Measurements from ENCODE around the gene HOXB9. TPM values are rescaled to one million over a fixed set of nuclear protein-coding genes. Genes with fewer than 3 reads are reported as not detected.
A peak's percentile ranks its signal among the peaks of the same experiment; 100 is the strongest.

The HOXB9 gene
- polyA plus RNA-seq, 3 donors = not detected

- Histone ChIP-seq H3K4me3 (replicated peaks in 1 of 3; ENCODE audit: low read depth in 2 of 3, low read length in 3 of 3) (no peak overlapping the region), H4K20me1 (ENCODE audit: insufficient read depth, low read length) (no peaks in the 10 kb centered on the region), H3K9ac (ENCODE audit: insufficient read depth, low read length, poor library complexity, severe bottlenecking) (no peak overlapping the region), H3K9me3 (replicated peaks in 1 of 2; ENCODE audit: control insufficient read depth in 1 of 2, insufficient read depth in 1 of 2, low read length in 2 of 2) (peaks cover 0 to 8% of the 10 kb centered on the region in 2 donors), H2AFZ (ENCODE audit: insufficient read depth, low read depth, low read length, poor library complexity, severe bottlenecking) (no peak overlapping the region), H3K27me3 (ENCODE audit: control insufficient read depth in 2 of 2, insufficient read depth in 2 of 2, low read length in 2 of 2) (peaks cover 66 to 100% of the 10 kb centered on the region in 2 donors), H3K36me3 (replicated peaks in 1 of 2; ENCODE audit: control insufficient read depth in 1 of 2, insufficient read depth in 2 of 2, low read length in 2 of 2) (no peaks in the 10 kb centered on the region), H3K4me1 (ENCODE audit: control insufficient read depth in 1 of 2, insufficient read depth in 2 of 2, low read length in 2 of 2) (peaks cover 5 to 13% of the 10 kb centered on the region in 2 donors), H3K79me2 (ENCODE audit: insufficient read depth, low read length) (no peaks in the 10 kb centered on the region), H3K27ac (ENCODE audit: low read depth in 1 of 2, low read length in 2 of 2) (no peak overlapping the region), H3K4me2 (replicated peaks; ENCODE audit: extremely low read depth, low read length, poor library complexity, severe bottlenecking) (no peak overlapping the region)
- WGBS (ENCODE audit: insufficient coverage) = 100% methylated on average over 1 of the region's 5 CpGs
- peaks cover 86 to 98% (median 94%) of the 10 kb centered on the region in 3 donors for H3K27me3 Mint-ChIP-seq (ENCODE audit: low read depth in 3 of 3)
- H3K4me1 Mint-ChIP-seq = peaks cover 8% of the 10 kb centered on the region
- no peak for TF ChIP-seq CTCF (IDR thresholded peaks at IDR 0.05)
- H3K9me3 Mint-ChIP-seq = peaks cover 0 to 14% (median 3%) of the 10 kb centered on the region in 7 donors
- H3K4me3 Mint-ChIP-seq = peak overlapping the region in 1 of 2 donors; percentile 70
- peak in 1 of 3 donors; percentile 15 for DNase-seq
- H3K36me3 Mint-ChIP-seq = peaks cover 0 to 3% of the 10 kb centered on the region in 2 donors
- intact Hi-C loops (cut with micrococcal nuclease) = no loop called here
- no peak overlapping the region for H3K27ac Mint-ChIP-seq
Measured at GRCh38 chr17:48628649-48629410, 2.7 kb upstream of the HOXB9 start.

- Mint-ChIP-seq H3K4me3 (peak overlapping the region in 1 of 2 donors; percentile 70), H3K27ac (no peak overlapping the region), H3K36me3 (peaks cover 0 to 2% of the 10 kb centered on the region in 2 donors), H3K27me3 (ENCODE audit: low read depth in 3 of 3) (peaks cover 88 to 98% (median 95%) of the 10 kb centered on the region in 3 donors), H3K9me3 (peaks cover 0 to 14% (median 2%) of the 10 kb centered on the region in 7 donors), H3K4me1 (peaks cover 8% of the 10 kb centered on the region)
- H3K27ac ChIP-seq (ENCODE audit: low read depth in 1 of 2, low read length in 2 of 2) = no peak overlapping the region
- peaks cover 72 to 100% of the 10 kb centered on the region in 2 donors for H3K27me3 ChIP-seq (ENCODE audit: control insufficient read depth in 2 of 2, insufficient read depth in 2 of 2, low read length in 2 of 2)
- H2AFZ ChIP-seq (ENCODE audit: insufficient read depth, low read depth, low read length, poor library complexity, severe bottlenecking) = no peak overlapping the region
- no peak for DNase-seq
- H3K36me3 ChIP-seq (replicated peaks in 1 of 2; ENCODE audit: control insufficient read depth in 1 of 2, insufficient read depth in 2 of 2, low read length in 2 of 2) = no peaks in the 10 kb centered on the region
- no peak overlapping the region for H3K9ac ChIP-seq (ENCODE audit: insufficient read depth, low read length, poor library complexity, severe bottlenecking)
- intact Hi-C loops (cut with micrococcal nuclease) = no loop called here
- WGBS (ENCODE audit: insufficient coverage) = 79% methylated on average over 22 of the region's 27 CpGs
- no peak overlapping the region for H3K4me3 ChIP-seq (replicated peaks in 1 of 3; ENCODE audit: low read depth in 2 of 3, low read length in 3 of 3)
- peaks cover 0 to 13% of the 10 kb centered on the region in 2 donors for H3K9me3 ChIP-seq (replicated peaks in 1 of 2; ENCODE audit: control insufficient read depth in 1 of 2, insufficient read depth in 1 of 2, low read length in 2 of 2)
- TF ChIP-seq CTCF (IDR thresholded peaks at IDR 0.05) = no peak
- no peaks in the 10 kb centered on the region for H4K20me1 ChIP-seq (ENCODE audit: insufficient read depth, low read length)
- H3K4me2 ChIP-seq (replicated peaks; ENCODE audit: extremely low read depth, low read length, poor library complexity, severe bottlenecking) = no peak overlapping the region
- H3K79me2 ChIP-seq (ENCODE audit: insufficient read depth, low read length) = no peaks in the 10 kb centered on the region
- peaks cover 5 to 13% of the 10 kb centered on the region in 2 donors for H3K4me1 ChIP-seq (ENCODE audit: control insufficient read depth in 1 of 2, insufficient read depth in 2 of 2, low read length in 2 of 2)
Measured at GRCh38 chr17:48627623-48628521, 1.7 kb upstream of the HOXB9 start.
